HTR-8/SVneo (cell line): Measurements from ENCODE around the gene ATXN1.

Source experiments
- DNase-seq: peaks from one replicate; pipeline ENCODE4 v3.0.0; 2011; ENCODE audit warnings: low spot score, mixed read lengths; ENCODE audit not compliant: insufficient read length
- FAIRE-seq: peaks from 2 replicates; lab custom pipeline; 2011; peaks lifted over from hg19 to GRCh38; lab: Jason Lieb, UNC

ATXN1 gene

GRCh38 chr6:16320533-16321340 is 440.5 kb downstream of the ATXN1 start:
- FAIRE-seq (no peak), DNase-seq (no peak)

- DNase-seq (peak; percentile 76), FAIRE-seq (no peak)
Observed at GRCh38 chr6:16319813-16320532, 441.3 kb downstream of the ATXN1 start.

DNA sequence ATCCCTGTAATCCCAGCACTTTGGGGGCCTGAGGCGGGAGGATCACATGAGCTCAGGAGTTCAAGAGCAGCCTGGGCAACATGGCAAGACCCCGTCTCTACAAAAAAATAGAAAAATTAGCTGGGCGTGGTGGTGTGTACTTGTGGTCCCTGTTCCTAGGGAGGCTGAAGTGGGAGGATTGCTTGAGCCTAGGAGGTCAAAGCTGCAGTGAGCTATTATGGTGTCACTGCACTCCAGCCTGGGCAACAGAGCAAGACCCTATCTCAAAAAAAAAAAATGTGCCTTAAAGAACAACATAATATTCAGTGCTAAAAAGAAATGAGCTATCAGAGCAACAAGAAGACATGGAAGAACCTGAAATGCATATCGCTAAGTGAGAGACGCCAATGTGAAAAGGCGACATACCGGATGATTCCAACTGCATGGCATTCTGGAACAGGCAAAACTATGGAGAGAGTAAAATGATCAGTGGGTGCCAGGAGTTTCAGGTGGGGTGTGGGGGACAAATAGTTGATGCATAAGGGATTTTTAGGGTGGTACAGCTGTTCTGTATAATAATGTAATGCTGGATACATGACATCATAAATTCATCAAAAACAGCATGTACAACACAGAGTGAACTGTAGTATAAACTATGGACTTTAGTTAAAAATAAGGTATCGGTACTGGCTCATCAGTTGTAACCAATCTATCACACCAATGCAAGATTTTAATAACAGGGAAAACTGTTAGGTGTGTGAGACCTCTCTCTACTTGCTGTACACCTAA is 442.1 kb downstream of the ATXN1 start:
- FAIRE-seq (no peak), DNase-seq (no peak)

DNA sequence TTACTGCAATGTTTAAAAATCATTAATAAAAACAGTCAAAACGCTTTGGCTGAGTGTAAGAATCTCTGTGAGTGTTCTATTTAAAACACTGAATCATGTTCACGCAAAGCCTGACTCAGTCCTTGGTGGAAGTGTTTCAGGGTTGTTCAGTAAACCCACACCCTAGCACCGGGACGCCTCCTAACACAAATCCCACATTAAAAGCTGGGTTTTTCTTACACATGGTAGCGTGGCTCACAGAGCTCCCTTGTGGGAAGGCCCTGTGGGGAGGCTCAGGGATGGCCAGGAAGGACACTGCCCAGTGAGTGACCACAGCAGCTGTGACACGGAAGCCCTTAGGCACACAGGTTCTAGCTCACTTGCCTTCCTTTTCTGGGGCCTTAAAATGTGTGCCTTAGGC is 442.7 kb downstream of the ATXN1 start:
- DNase-seq (no peak), FAIRE-seq (peak; percentile 44)

DNA sequence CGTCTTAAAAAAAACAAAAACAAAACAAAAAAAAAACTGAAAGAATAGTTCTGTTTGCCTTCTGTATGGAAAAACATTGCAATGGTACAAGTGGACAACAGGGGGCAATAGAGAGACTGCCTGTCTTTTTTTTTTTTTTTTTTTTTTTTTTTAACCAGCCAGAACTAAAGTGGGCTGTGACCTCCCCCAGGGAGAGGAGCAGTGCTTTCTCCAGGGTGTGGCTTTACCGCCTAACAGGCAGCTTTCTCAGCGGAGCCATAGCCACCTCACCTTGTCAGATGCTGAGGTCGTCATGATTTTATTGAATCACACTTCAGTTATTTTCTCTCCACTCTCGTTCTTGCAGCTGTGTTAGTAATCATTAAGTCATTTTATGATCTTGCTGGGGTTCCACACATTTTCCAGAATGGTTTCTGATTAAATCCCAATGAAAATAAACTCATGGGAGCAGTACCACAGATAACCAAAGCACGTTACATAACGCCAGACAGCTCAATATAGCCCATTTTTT is 444.5 kb downstream of the ATXN1 start:
- FAIRE-seq (no peak), DNase-seq (peak; percentile 58)

DNA sequence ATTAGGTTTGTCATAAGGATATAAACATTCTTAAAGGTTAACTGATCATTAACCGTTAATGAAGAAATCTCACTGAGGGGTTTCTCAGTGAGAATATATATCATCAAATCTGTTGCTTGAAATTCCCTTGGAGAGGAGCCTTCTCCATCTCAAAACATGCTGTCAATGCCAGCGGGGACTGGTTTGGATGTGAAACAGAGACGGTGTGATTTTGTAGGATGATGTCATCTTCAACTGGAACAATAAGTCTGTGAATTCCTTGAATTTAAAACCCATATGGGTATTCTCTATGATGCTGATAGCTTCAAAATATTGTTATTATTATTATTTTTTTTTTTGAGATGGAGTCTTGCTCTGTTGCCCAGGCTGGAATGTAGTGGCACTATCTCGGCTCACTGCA is 447.0 kb downstream of the ATXN1 start:
- DNase-seq (no peak), FAIRE-seq (no peak)

GRCh38 chr6:16313732-16314131 is 447.5 kb downstream of the ATXN1 start:
- no peak for FAIRE-seq
- no peak for DNase-seq

DNA sequence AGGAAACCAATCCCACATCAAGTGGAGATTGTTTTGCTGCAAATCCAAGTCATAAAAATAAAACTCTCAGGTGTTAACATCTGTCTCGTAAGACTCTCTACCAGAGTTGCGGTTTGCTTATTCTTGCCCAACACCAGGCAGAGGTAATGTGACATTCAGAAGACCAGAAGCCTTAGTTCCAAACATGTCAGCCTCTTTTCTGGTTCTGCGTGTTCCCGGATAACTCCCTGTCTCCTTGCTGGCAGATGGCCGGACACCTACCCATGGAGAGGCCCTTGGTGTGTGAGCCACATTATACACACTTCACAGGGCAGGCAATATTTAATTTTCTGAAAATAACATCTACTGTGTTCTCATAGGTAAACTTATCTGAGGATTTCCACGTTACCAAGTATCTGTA is 449.5 kb downstream of the ATXN1 start:
- DNase-seq (no peak), FAIRE-seq (no peak)

GRCh38 chr6:16306334-16306733 is 454.9 kb downstream of the ATXN1 start:
- FAIRE-seq (no peak), DNase-seq (no peak)

DNA sequence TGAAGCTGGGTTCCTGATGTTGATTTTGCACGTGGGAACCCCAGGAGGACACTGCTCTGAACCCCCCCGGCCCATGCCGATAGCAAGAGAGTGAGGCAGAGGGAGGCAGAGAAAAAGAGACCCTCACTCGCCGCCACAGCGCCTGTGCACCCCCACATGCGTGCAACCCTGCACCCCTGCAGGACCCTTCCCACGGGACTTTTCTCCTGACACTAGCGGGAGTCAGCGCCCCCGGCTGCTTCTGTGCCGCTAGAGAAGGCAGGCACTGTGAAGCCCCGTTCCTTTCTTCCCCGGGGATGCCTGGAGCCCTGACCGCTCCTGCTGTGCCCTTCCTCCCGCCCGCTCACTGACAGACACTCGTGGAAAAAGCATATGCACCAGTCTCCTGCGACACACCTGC is 455.5 kb downstream of the ATXN1 start:
- FAIRE-seq (no peak), DNase-seq (no peak)

DNA sequence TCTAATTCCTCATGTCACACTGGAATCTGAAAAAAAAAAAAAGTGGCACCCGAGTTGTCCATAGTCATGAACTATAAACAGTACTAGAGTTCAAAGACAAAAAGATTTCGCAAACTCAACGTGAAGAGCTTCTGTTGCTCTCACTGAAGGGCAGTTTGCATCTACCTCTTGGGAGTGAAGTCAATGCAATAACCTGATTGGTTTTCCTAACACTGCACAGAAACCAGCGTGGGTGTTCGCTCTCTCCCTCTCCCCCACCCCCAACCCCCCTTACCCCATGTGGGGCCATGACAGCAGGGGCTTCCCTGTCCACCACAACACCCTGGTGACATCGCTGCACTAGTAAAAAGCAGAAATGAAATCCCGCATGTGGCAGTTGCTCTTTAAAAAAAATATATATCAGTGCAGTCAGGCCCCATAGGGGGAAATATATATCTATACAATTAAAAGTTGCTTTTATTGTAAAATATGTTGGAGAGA is 456.0 kb downstream of the ATXN1 start:
- DNase-seq (no peak), FAIRE-seq (no peak)

- DNase-seq, result no peak
- FAIRE-seq, result no peak
Observed at GRCh38 chr6:16302721-16303552, 458.3 kb downstream of the ATXN1 start.

GRCh38 chr6:16301511-16301910 is 459.7 kb downstream of the ATXN1 start:
- FAIRE-seq, result no peak

DNA sequence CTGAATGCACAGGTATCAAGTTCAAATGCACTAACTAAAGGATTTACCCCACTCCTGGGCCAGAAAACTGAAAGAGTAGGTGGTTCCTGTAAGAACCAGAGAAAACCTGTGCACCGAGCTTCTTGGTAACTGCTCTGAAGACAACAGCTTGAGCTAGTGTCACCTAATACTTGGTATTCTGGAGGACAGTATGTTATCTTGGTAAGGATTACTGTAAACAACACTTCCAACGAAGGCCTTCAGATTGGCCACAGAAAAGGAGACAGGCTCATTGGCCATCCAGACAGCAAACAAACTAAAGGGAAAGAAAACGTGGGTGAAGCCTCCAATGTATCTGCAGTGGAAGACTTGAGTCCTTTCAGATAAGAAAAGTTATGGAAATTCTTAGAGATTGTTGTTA is 461.4 kb downstream of the ATXN1 start:
- DNase-seq, result no peak
- no peak for FAIRE-seq

More at GRCh38 chr6:16301511-16301910, 459.7 kb downstream of the ATXN1 start:
- DNase-seq, result no peak

GRCh38 chr6:16296061-16296670 is 465.1 kb downstream of the ATXN1 start:
- FAIRE-seq (no peak), DNase-seq (no peak)

DNA sequence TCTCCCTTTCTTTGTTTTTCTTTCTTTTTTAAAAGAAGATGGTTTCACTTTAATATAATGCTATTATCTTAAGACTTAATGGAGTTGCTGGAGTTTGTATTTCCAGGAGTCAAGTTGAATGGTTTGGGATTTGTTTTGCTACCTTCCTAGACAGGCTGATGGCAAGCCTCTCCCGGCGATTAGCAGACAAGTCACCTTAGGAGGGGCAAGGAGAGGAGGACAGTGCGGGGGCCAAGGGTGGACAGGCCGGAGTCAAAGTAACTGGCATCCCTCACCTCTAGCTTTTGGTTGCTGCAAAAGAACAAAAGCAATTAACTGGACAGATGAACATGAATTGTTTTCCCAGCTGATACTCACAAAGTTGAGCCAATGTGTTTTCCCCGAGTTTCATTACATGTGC is 465.8 kb downstream of the ATXN1 start:
- no peak for FAIRE-seq
- DNase-seq, result no peak

- no peak for FAIRE-seq
Observed at GRCh38 chr6:16295060-16295459, 466.2 kb downstream of the ATXN1 start.

GRCh38 chr6:16294371-16294770 is 466.9 kb downstream of the ATXN1 start:
- FAIRE-seq (no peak), DNase-seq (no peak)

More at GRCh38 chr6:16295060-16295459, 466.2 kb downstream of the ATXN1 start:
- no peak for DNase-seq

GRCh38 chr6:16292942-16293341 is 468.3 kb downstream of the ATXN1 start:
- DNase-seq (no peak), FAIRE-seq (no peak)
